ENCODE measurements around the gene SESN2.

GRCh38 chr1:28249866-28250295 lies 9.4 kb upstream of the SESN2 start:
- TF ChIP-seq CTCF (IDR thresholded peaks at IDR 0.05) (no peak), POLR2A (IDR thresholded peaks at IDR 0.05) (no peak)
